ENCODE results near the gene ZDHHC7. TPM values are rescaled to one million over a fixed set of nuclear protein-coding genes. Genes with fewer than 3 reads are reported as not detected.
"Not testable (repeated sequence)": the region's sequence is repeated elsewhere in the genome, so short reads cannot be mapped to it uniquely, and the experiment has no call there.

The ZDHHC7 gene
- total RNA-seq, 2 experiments from 2014 or later: 16.6 to 17.9 TPM

DNA sequence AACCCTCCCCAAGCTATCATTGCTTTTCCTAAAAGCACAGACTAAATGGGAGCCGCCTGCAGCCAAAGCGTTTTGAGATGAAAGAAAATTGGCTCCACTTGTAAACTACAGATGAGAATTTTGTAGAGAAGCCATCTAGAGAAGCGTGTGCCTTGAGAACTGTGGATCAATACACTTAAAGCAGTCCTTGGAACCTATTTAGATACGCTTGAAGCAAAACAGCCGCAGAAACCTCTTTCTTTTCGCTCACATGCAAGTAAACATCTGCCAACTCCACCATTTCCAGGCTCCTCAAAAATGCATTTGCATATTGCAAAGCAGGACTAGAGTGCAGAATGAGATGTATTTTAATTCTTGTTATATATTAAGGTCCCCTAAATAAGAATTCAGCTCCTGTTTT, 29.4 kb upstream of the ZDHHC7 start:
- CTCF ChIA-PET: no interaction called here
- Mint-ChIP-seq H3K36me3 (ENCODE audit: low read depth) (peaks cover 1% of the 10 kb centered on the region), H3K4me3 (no peak overlapping the region)

DNA sequence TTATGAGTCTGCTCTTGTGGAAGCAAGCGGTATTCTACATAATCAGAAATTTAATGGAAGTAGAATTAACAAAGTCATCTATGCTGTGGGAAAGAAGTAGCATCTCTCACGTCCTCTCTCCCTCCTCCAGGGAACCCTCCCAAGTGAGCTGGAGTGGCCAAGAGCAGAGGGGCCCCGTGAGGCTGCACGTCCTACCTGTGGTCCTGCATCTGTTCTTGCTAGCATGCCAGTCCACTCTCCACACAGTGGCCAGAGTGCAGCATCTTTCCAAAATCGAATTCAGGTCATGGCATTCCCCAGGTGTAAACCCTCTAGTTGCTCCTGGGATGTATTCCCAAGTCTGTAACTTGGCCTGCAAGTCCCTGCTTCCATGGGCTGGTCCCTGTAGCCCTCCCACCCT, 26.4 kb upstream of the ZDHHC7 start:
- Mint-ChIP-seq H3K27ac (no peak overlapping the region), H3K36me3 (ENCODE audit: low read depth) (no peaks in the 10 kb centered on the region), H3K4me1 (ENCODE audit: low read depth) (peaks cover 15% of the 10 kb centered on the region), H3K27me3 (ENCODE audit: low read depth) (no peaks in the 10 kb centered on the region), H3K9me3 (no peaks in the 10 kb centered on the region), H3K4me3 (no peak overlapping the region)
- intact Hi-C loops (cut with micrococcal nuclease): no loop called here
- CTCF ChIA-PET: no interaction called here
- DNase-seq: no peak

More for the DNA sequence above, 29.4 kb upstream of the ZDHHC7 start:
- no peak for DNase-seq
- intact Hi-C loops (cut with micrococcal nuclease): no loop called here
- Mint-ChIP-seq H3K4me1 (ENCODE audit: low read depth) (peaks cover 15% of the 10 kb centered on the region), H3K9me3 (no peaks in the 10 kb centered on the region), H3K27me3 (ENCODE audit: low read depth) (no peaks in the 10 kb centered on the region), H3K27ac (no peak overlapping the region)

- CTCF ChIA-PET: no interaction called here
- H3K27me3 Mint-ChIP-seq (ENCODE audit: low read depth): no peaks in the 10 kb centered on the region
- no peak overlapping the region for H3K27ac Mint-ChIP-seq
- intact Hi-C loops (cut with micrococcal nuclease): no loop called here
- H3K4me3 Mint-ChIP-seq: no peak overlapping the region
- peak; percentile 32 for DNase-seq
- H3K9me3 Mint-ChIP-seq: no peaks in the 10 kb centered on the region
- H3K4me1 Mint-ChIP-seq (ENCODE audit: low read depth): peaks cover 15% of the 10 kb centered on the region
- H3K36me3 Mint-ChIP-seq (ENCODE audit: low read depth): no peaks in the 10 kb centered on the region
Observed at GRCh38 chr16:85037050-85037410, 25.7 kb upstream of the ZDHHC7 start.

DNA sequence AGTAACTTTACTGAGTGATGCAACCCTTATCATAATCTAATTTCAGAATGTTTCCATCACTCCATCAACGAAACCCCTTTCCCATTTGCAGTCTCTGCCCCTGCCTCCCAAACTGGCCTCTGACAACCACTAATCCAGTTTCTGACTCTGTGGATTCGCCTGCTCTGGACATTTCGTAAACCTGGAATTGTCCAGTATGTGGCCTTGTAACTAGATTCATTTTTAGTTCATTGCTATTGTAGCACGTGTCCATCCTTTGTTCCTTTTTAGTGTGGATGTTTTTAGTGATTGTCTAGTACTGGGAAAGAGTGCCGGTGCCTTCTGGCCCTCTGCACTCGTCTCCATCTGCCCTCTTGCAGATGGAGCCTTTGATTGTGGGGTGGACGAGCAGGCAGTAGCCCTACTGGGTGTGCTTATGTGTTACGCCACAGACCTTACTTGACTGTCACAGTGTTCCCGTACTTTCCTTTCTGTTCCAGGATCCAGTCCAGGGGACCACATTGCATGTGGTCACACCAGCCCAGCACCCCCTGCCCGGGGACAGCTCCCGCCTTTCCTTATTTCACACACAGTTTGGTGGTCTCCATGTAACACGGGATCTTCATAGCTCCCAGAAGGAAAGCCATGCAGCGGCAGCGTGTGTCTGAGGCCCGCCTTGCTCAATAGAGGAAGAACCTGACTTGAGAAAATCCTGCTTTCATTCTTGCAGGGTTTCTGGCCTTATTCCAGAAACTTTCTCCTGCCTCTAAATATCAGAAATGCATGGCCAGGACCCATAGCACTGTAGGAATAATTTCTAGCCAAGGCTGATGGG, 25.1 kb upstream of the ZDHHC7 start:
- CTCF ChIA-PET: no interaction called here
- intact Hi-C loops (cut with micrococcal nuclease): no loop called here
- H3K27me3 Mint-ChIP-seq (ENCODE audit: low read depth): no peaks in the 10 kb centered on the region
- no peak overlapping the region for H3K4me3 Mint-ChIP-seq
- no peaks in the 10 kb centered on the region for H3K9me3 Mint-ChIP-seq
- no peaks in the 10 kb centered on the region for H3K36me3 Mint-ChIP-seq (ENCODE audit: low read depth)
- peaks cover 15% of the 10 kb centered on the region for H3K4me1 Mint-ChIP-seq (ENCODE audit: low read depth)
- no peak overlapping the region for H3K27ac Mint-ChIP-seq
- no peak for DNase-seq

DNA sequence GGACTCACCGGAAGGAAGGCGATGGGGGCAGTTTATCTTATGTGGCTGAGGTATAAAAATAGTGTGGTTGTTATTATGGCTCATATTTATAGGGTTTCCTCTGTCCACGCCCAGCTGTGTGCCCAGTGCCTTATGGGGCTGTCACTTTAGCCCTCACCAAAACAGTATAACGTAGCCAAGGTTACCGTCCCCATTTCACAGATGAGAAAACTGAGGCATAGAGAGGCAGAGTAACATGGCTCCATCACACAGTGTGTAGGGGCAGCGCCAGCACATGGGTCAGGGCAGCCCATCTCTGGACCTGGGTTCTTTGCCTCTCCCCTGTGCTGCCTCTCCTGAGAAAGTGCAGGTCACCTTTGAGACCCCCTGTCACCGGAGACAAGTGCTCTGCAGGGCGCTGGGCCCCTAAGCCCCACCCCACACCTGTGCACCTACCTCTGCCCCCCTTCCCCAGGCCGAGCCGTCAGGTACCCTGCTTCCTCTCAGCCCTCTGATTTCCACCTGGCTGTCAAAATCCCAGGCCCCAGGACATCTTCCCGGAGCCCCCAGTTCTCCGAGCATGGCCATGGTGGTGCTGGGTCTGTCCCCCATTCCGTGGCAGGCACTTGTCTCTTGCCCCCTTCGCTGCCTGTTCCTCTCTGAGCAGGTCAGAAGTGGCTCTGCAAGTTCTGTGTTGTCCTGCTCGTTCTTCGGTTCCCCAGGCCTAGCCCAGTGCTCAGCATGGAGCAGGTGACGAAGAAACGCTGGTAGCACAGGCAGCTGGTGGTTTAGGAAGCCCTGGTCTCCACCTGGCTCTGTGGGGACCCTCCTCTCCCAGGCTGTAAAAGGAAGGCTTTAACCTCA, 23.5 kb upstream of the ZDHHC7 start:
- Mint-ChIP-seq H3K4me3 (no peak overlapping the region), H3K36me3 (ENCODE audit: low read depth) (no peaks in the 10 kb centered on the region), H3K27me3 (ENCODE audit: low read depth) (no peaks in the 10 kb centered on the region), H3K4me1 (ENCODE audit: low read depth) (peaks cover 23% of the 10 kb centered on the region), H3K9me3 (no peaks in the 10 kb centered on the region), H3K27ac (no peak overlapping the region)
- intact Hi-C loops (cut with micrococcal nuclease): no loop called here
- CTCF ChIA-PET: no interaction called here
- DNase-seq: no peak

DNA sequence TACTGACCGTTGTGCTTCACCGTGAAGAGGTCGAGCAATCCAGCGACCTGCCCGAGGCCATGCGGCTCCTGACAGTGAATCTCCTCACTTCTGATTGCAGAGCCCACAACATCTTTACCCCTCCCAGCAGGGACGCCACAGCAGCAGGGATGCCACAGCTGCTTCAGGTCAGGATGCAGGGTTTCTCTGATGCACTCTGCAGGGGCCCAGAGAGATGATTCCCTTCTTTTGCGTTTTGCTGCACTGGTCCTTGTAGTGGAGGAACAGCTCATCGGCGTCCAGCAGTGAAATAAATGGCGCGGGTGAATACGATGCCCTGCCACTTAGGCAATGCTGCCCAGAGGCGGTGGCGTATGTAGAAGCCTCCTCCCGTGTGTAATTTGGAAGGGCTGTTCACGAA, 21.8 kb upstream of the ZDHHC7 start:
- intact Hi-C loops (cut with micrococcal nuclease): no loop called here
- CTCF ChIA-PET: no interaction called here
- Mint-ChIP-seq H3K4me3 (no peak overlapping the region), H3K4me1 (ENCODE audit: low read depth) (peaks cover 39% of the 10 kb centered on the region), H3K36me3 (ENCODE audit: low read depth) (no peaks in the 10 kb centered on the region), H3K27ac (no peak overlapping the region), H3K9me3 (no peaks in the 10 kb centered on the region), H3K27me3 (ENCODE audit: low read depth) (no peaks in the 10 kb centered on the region)
- DNase-seq: no peak

DNA sequence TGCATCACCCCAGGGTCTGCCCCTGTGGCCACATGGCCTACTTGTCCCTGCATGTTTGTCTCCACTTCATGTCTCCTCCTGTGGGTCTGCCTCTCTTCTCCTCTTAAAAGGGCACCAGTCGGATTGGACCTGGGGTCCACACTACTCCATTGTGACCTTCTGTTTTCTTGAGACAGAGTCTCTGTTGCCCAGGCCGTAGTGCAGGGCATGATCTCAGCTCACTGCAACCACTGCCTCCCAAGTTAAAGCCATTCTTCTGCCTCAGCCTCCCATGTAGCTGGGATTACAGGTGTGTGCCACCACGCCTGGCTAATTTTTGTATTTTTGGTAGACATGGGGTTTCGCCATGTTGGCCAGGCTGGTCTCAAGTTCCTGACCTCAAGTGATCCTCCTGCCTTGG, 20.9 kb upstream of the ZDHHC7 start:
- CTCF ChIA-PET; H3K9me3 Mint-ChIP-seq; intact Hi-C loops (cut with micrococcal nuclease); H3K4me3 Mint-ChIP-seq; H3K36me3 Mint-ChIP-seq (ENCODE audit: low read depth); H3K27me3 Mint-ChIP-seq (ENCODE audit: low read depth); DNase-seq; H3K27ac Mint-ChIP-seq: not testable (repeated sequence)
- H3K4me1 Mint-ChIP-seq (ENCODE audit: low read depth): peaks cover 41% of the 10 kb centered on the region

DNA sequence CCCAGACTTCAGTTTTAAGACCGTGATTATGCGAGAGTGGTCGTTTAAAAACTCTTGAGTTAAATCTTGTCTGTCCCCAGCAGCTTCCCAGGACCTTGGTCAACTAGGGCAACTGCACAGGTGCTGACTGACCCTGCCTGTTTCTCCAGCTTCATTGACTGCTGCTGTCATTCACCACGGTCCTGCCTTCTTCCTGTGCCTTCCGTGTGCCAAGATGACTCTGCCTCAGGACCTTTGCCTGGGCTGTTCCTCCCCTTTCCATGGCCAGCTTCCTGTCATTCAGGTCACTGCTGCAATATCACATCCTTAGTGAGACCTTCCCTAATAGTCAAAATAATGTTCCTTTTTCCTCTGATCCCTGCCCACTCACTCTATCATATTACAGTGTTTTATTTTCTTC, 20.1 kb upstream of the ZDHHC7 start:
- DNase-seq: no peak
- no peak overlapping the region for H3K4me3 Mint-ChIP-seq
- H3K9me3 Mint-ChIP-seq: no peaks in the 10 kb centered on the region
- H3K27me3 Mint-ChIP-seq (ENCODE audit: low read depth): no peaks in the 10 kb centered on the region
- H3K27ac Mint-ChIP-seq: no peak overlapping the region
- CTCF ChIA-PET: interaction anchor here (0.9 to 1.4 kb wide), 3 partner anchors 25 to 79 kb away, joined by 3 to 5 read pairs (median 4); no protein-coding TSS in a partner anchor
- no peaks in the 10 kb centered on the region for H3K36me3 Mint-ChIP-seq (ENCODE audit: low read depth)
- intact Hi-C loops (cut with micrococcal nuclease): no loop called here
- H3K4me1 Mint-ChIP-seq (ENCODE audit: low read depth): peaks cover 38% of the 10 kb centered on the region

DNA sequence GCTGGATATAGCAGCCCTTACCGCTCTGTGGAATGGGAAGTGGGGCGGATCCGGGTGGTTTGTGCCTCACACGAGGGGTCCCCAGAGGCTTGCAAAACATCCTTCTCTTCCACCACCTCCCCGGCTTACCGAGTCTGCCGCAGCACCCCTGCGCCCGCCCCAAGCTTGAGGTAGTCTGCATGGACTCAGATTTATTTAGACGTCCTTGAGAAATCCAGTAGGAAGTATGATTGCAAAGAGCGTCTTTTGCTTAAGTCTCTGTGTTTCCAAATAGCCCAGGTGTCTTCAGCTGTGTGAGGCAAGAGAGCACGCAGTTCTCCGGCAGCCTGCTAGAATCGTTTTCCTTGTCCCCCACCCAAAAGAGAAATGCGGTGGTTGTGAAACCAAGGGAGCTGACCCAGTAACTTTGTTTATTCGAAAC, 18.7 kb upstream of the ZDHHC7 start:
- Mint-ChIP-seq H3K36me3 (ENCODE audit: low read depth) (no peaks in the 10 kb centered on the region), H3K27me3 (ENCODE audit: low read depth) (no peaks in the 10 kb centered on the region), H3K9me3 (no peaks in the 10 kb centered on the region), H3K4me1 (ENCODE audit: low read depth) (peaks cover 33% of the 10 kb centered on the region), H3K4me3 (no peak overlapping the region), H3K27ac (peak overlapping the region; percentile 95)
- CTCF ChIA-PET: interaction anchor here (1.0 to 1.4 kb wide), 3 partner anchors 17 to 78 kb away, joined by 3 to 4 read pairs (median 4); no protein-coding TSS in a partner anchor
- intact Hi-C loops (cut with micrococcal nuclease): loop anchor here (1.0 to 10.0 kb wide), 8 partner anchors 19 to 855 kb away; partner anchors contain the start of gene ZDHHC7
- DNase-seq: no peak

GRCh38 chr16:85029408-85029784, 18.1 kb upstream of the ZDHHC7 start:
- DNase-seq: peak; percentile 84
- intact Hi-C loops (cut with micrococcal nuclease): loop anchor here (1.0 to 10.0 kb wide), 8 partner anchors 18 to 855 kb away; partner anchors contain the start of gene ZDHHC7
- Mint-ChIP-seq H3K9me3 (no peaks in the 10 kb centered on the region), H3K4me1 (ENCODE audit: low read depth) (peaks cover 33% of the 10 kb centered on the region), H3K4me3 (peak overlapping the region; percentile 87), H3K36me3 (ENCODE audit: low read depth) (no peaks in the 10 kb centered on the region), H3K27me3 (ENCODE audit: low read depth) (no peaks in the 10 kb centered on the region), H3K27ac (peak overlapping the region; percentile 95)
- CTCF ChIA-PET: no interaction called here

GRCh38 chr16:85028685-85029407, 17.5 kb upstream of the ZDHHC7 start:
- Mint-ChIP-seq H3K27ac (peak overlapping the region; percentile 95), H3K36me3 (ENCODE audit: low read depth) (no peaks in the 10 kb centered on the region), H3K9me3 (no peaks in the 10 kb centered on the region), H3K4me1 (ENCODE audit: low read depth) (peaks cover 33% of the 10 kb centered on the region), H3K27me3 (ENCODE audit: low read depth) (no peaks in the 10 kb centered on the region), H3K4me3 (peak overlapping the region; percentile 87)
- CTCF ChIA-PET: interaction anchor here (0.7 to 3.7 kb wide), 6 partner anchors 17 to 366 kb away, joined by 3 to 20 read pairs (median 6); partner anchors contain the start of gene ZDHHC7
- peak; percentile 93 for DNase-seq
- intact Hi-C loops (cut with micrococcal nuclease): loop anchor here (1.0 to 10.0 kb wide), 10 partner anchors 18 to 856 kb away; partner anchors contain the start of gene ZDHHC7
